Peyer's patch (tissue), 4 donors: ENCODE results near the gene NRM. TPM values are rescaled to one million over a fixed set of nuclear protein-coding genes. Genes with fewer than 3 reads are reported as not detected.
"Not testable (repeated sequence)": the region's sequence is repeated elsewhere in the genome, so short reads cannot be mapped to it uniquely, and the experiment has no call there.

ENCODE experiments used
- DNase-seq, 3 donors: peaks; one replicate each; pipeline ENCODE4 v3.0.0-alpha.2; 2017 to 2019
- H3K27ac ChIP-seq, 4 donors: fragments of 200-600 bp; sonication (generic); one replicate each; pipeline ENCODE4 v1.5.1; 2016 to 2019
- H3K27me3 ChIP-seq, 2 donors: fragments of 200-600 bp; sonication (generic); one replicate each; pipeline ENCODE4 v1.5.1; 2019
- H3K36me3 ChIP-seq, 3 donors: fragments of 200-600 bp; sonication (generic); one replicate each; pipeline ENCODE4 v1.5.1; 2016 to 2019
- H3K4me1 ChIP-seq, 4 donors: fragments of 200-600 bp; sonication (generic); one replicate each; pipeline ENCODE4 v1.5.1; 2016 to 2019
- H3K4me3 ChIP-seq, 4 donors: fragments of 200-600 bp; sonication (generic); 1 replicate in 3 of 4; 2 replicates in 1 of 4; pipeline ENCODE4 v1.5.1; 2016 to 2019; ENCODE audit warnings: mild to moderate bottlenecking in 1 of 4
- H3K9me3 ChIP-seq, 4 donors: fragments of 200-600 bp; sonication (generic); one replicate each; pipeline ENCODE4 v1.5.1; 2016 to 2019; ENCODE audit warnings: mild to moderate bottlenecking in 1 of 4
- POLR2A ChIP-seq, 2 donors: fragments of 450-650 bp; IDR thresholded peaks; one replicate each; pipeline ENCODE4 v1.5.1; 2017; ENCODE audit warnings: antibody characterized with exemption in 2 of 2, mild to moderate bottlenecking in 2 of 2, moderate library complexity in 2 of 2
- total RNA-seq, 4 donors: library from RNA; depleted of rRNA; stranded (reverse); fragments of >200 nt; gene quantifications; one replicate each; pipeline ENCODE4 v1.1.0, GENCODE V29; 2016
- TF ChIP-seq, protein P1 (sequence below), 6 experiments: fragments of 450-650 bp in 4 of 6; fragments of 200-600 bp in 2 of 6; sonication (generic) in 1 of 6; IDR thresholded peaks; one replicate each; pipeline ENCODE4 v1.5.1; 2017 to 2019; ENCODE audit warnings: antibody characterized with exemption in 6 of 6, mild to moderate bottlenecking in 3 of 6, moderate library complexity in 1 of 6

Gene NRM
- total RNA-seq, 4 donors from 2014 or later, result 2.0 to 2.7 TPM; not detected in 2

DNA sequence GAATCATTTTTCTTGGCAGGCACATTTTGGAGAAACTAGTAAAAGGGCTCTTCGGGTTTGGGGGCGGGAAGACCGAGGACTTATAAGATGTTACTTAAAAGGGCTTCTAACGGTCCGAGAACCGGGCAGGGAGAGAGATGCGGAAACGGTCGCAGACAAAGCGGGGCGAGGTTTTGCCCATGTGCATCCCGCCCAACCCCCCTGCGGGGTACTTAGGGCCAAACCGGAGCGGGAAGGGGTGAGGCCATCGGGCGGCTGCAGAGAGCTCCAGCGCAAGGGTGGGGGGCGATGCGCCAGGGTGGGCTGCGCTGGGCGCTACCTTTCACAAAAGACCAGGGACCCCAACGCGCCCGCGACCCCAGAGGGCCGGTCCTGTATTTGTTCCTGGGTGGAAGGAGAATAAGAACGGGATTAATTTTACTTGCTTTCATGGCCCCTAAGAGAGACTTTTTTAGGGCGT is 30.0 kb upstream of the NRM start:
- H3K27me3 ChIP-seq, result no peaks in the 10 kb centered on the region
- peaks cover 0 to 46% (median 7%) of the 10 kb centered on the region in 4 donors for H3K4me1 ChIP-seq
- H3K9me3 ChIP-seq, result no peaks in the 10 kb centered on the region
- TF ChIP-seq, protein P1, sequence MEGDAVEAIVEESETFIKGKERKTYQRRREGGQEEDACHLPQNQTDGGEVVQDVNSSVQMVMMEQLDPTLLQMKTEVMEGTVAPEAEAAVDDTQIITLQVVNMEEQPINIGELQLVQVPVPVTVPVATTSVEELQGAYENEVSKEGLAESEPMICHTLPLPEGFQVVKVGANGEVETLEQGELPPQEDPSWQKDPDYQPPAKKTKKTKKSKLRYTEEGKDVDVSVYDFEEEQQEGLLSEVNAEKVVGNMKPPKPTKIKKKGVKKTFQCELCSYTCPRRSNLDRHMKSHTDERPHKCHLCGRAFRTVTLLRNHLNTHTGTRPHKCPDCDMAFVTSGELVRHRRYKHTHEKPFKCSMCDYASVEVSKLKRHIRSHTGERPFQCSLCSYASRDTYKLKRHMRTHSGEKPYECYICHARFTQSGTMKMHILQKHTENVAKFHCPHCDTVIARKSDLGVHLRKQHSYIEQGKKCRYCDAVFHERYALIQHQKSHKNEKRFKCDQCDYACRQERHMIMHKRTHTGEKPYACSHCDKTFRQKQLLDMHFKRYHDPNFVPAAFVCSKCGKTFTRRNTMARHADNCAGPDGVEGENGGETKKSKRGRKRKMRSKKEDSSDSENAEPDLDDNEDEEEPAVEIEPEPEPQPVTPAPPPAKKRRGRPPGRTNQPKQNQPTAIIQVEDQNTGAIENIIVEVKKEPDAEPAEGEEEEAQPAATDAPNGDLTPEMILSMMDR (IDR thresholded peaks at IDR 0.05), result no peak
- no peak for TF ChIP-seq POLR2A (IDR thresholded peaks at IDR 0.05)
- peak; percentile 79 to 90 (median 85) for DNase-seq
- H3K27ac ChIP-seq, result peak overlapping the region; percentile 90 to 95 (median 92)
- peak overlapping the region; percentile 69 to 71 (median 70) for H3K4me3 ChIP-seq
- H3K36me3 ChIP-seq, result peaks cover 0 to 31% (median 0%) of the 10 kb centered on the region in 3 donors

DNA sequence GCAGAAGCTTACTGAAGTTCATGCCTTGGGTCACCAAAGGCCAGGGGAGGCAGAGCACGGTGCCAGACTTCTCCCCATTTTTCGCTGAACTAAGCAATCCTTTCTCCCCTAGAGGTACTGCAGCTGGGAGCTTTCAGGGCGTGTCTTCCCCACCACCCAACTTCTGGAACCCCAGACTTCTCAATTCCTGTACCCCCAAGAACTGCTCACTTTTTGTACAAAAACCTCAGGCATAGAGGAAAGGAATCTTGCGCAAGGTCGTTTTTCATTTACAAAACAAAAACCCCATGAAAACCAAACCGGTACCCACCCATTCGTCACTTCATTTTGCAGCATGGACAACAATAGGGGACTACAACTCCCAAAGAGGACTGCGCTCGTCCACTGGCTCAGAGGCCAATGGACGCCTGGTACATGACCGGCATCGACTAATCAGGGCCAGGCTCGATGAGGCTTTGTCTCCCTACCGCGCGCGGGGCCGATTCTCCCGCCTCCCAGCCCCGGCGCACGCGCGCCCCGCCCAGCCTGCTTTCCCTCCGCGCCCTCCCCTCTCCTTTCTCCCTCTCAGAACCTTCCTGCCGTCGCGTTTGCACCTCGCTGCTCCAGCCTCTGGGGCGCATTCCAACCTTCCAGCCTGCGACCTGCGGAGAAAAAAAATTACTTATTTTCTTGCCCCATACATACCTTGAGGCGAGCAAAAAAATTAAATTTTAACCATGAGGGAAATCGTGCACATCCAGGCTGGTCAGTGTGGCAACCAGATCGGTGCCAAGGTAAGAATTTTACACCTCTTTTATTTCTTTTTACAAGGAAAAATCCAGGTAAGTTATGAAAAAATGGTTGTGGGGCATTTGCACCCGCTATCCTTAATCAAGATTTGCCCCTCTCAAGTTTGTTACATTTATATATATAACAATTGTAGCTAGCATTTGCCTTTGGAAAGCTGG is 29.3 kb upstream of the NRM start, which contains the start of gene TUBB:
TSS of gene TUBB (plus strand) at position 562 of the 947 bp plus-strand sequence. CDS start at position 717, 155 bp downstream.
- peak; percentile 92 to 95 for TF ChIP-seq POLR2A (IDR thresholded peaks at IDR 0.05)
- TF ChIP-seq, protein P1 (IDR thresholded peaks at IDR 0.05), result peak in 3 of 6 experiments; percentile 26 to 40 (median 30)
- Histone ChIP-seq H3K9me3 (no peaks in the 10 kb centered on the region), H3K27me3 (no peaks in the 10 kb centered on the region), H3K36me3 (peaks cover 0 to 24% (median 0%) of the 10 kb centered on the region in 3 donors), H3K4me3 (peak within 1 kb of the TSS; percentile 69 to 71 (median 70)), H3K27ac (peak within 1 kb of the TSS; percentile 90 to 95 (median 92)), H3K4me1 (peaks cover 0 to 46% (median 7%) of the 10 kb centered on the region in 4 donors)
- peak; percentile 95 to 99 (median 97) for DNase-seq

DNA sequence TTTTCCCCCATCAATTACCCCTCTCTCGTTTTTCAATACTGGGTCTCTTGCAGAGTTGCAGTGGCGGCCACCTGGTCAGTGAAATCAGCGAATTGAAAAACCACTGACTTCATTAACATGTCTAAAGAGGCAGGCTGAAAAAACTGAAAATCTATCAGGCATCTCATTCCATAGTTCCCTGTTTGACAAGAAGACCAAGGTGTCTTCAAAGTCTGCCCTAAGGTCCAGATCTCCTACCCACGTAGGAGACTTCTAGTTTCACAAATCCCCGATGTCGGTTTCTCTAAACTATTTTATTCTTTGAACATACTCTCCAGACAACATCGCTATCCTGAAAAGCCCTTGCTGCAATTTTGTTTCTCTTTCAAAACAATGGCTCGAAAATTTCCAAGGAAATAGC is 28.6 kb upstream of the NRM start:
- Histone ChIP-seq H3K27ac (peak overlapping the region; percentile 90 to 95 (median 92)), H3K27me3 (no peaks in the 10 kb centered on the region), H3K36me3 (peaks cover 0 to 18% (median 0%) of the 10 kb centered on the region in 3 donors), H3K4me1 (peaks cover 0 to 46% (median 7%) of the 10 kb centered on the region in 4 donors), H3K4me3 (peak overlapping the region; percentile 69 to 71 (median 70)), H3K9me3 (no peaks in the 10 kb centered on the region)
- DNase-seq, result no peak
- TF ChIP-seq, protein P1 (IDR thresholded peaks at IDR 0.05), result no peak

DNA sequence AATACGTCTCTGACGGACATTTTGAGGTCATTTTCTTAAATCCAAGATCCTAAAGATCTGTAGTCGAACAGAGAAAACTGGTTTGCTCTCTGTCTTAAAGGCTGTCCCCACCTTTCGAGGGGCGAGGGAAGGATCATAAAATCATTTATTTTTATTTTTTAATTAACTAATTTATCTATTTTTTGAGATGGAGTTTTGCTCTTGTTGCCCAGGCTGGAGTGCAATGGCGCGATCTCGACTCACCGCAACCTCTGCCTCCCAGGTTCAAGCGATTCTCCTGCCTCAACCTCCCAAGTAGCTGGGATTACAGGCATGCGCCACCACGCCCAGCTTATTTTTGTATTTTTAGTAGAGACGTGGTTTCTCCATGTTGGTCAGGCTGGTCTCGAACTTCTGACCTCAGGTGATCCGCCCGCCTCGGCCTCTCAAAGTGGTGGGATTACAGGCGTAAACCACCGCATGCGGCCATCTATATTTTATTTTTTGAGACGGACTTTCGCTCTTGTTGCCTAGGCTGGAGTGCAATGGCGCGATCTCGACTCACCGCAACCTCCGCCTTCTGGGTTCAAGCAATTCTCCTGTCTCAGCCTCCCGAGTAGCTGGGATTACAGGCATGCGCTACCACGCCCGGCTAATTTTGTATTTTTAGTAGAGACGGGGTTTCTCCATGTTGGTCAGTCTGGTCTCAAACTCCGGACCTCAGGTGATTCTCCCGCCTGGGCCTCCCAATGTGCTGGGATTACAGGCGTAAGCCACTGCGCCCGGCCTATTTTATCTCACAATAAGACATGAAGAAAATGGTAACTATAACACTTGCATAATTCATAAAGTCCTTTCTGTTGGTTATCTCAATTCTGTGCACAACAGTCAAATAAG is 27.3 kb upstream of the NRM start:
- peaks cover 0 to 34% (median 7%) of the 10 kb centered on the region in 4 donors for H3K4me1 ChIP-seq
- peak in 1 of 3 donors; percentile 50 for DNase-seq
- H3K27ac ChIP-seq, result peak overlapping the region; percentile 74 to 92 (median 90)
- not testable (repeated sequence) for H3K27me3 ChIP-seq, H3K9me3 ChIP-seq
- peak overlapping the region; percentile 26 to 63 (median 54) for H3K4me3 ChIP-seq
- peak in 1 of 2 donors; percentile 4 for TF ChIP-seq POLR2A (IDR thresholded peaks at IDR 0.05)
- H3K36me3 ChIP-seq, result peaks cover 0 to 18% (median 0%) of the 10 kb centered on the region in 3 donors

DNA sequence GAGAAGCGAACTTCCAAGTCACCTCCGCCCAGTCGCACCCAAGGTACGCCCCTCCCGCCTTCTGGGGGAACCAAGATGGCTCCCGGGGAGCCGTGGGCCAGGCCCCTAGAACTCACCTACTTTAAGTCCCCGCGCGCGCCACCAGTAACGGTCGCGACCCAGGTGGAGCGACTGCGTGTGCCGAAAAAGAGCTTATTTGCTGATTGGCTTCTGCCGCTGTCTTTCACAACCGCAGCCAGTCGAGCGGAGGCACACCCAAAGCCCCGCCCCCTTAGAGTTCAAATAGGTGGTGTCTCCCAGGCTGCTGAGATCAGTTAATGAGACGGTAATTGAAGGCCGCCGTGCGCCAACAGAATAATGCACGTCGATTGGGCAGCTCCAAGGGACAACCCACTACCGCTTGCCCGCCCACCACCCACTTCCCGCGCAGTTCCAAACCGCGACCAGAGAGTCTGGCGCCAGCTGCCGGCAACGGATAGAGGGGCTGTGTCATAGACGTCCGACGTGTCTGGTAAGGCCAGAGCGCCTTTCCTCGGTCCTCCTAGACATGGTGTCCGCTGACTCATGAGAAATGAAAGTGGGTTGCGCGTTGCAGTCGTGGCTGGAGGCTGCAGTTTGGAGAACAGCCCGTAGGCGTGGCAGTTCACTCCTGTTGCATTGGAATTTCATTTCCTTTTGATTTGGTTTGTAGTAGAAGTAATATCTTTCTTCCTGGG is 26.5 kb upstream of the NRM start, which contains the start of gene MDC1:
TSS of gene MDC1 (minus strand) at position 153 of the 716 bp plus-strand sequence. CDS start 2,106 bp downstream, outside the sequence.
- H3K9me3 ChIP-seq, result no peaks in the 10 kb centered on the region
- peak within 1 kb of the TSS; percentile 51 to 84 (median 68) for H3K4me3 ChIP-seq
- peaks cover 0 to 21% (median 0%) of the 10 kb centered on the region in 3 donors for H3K36me3 ChIP-seq
- TF ChIP-seq, protein P1 (IDR thresholded peaks at IDR 0.05), result peak in 5 of 6 experiments; percentile 18 to 62 (median 59)
- TF ChIP-seq POLR2A (IDR thresholded peaks at IDR 0.05), result peak; percentile 91 to 95
- peaks cover 0 to 26% (median 6%) of the 10 kb centered on the region in 4 donors for H3K4me1 ChIP-seq
- DNase-seq, result peak; percentile 99 to 100 (median 99)
- peak within 1 kb of the TSS; percentile 91 to 96 (median 93) for H3K27ac ChIP-seq
- H3K27me3 ChIP-seq, result no peaks in the 10 kb centered on the region
